LHCN-M2 (cell line): Measurements from ENCODE around the gene OVOL2. TPM values are rescaled to one million over a fixed set of nuclear protein-coding genes. Genes with fewer than 3 reads are reported as not detected.

Experiments used
- DNase-seq: peaks from one replicate; pipeline ENCODE4 v3.0.0-alpha.2; 2012; ENCODE audit warnings: low read depth
- total RNA-seq: library from RNA; depleted of rRNA; stranded (reverse); fragments of >200 nt; gene quantifications from 2 replicates; pipeline ENCODE4 v1.2.3, GENCODE V29; 2014

The OVOL2 gene
- total RNA-seq, 1 experiment from 2014 or later: not detected

GRCh38 chr20:18012901-18013300 is 44.8 kb downstream of the OVOL2 start:
- no peak for DNase-seq

DNA sequence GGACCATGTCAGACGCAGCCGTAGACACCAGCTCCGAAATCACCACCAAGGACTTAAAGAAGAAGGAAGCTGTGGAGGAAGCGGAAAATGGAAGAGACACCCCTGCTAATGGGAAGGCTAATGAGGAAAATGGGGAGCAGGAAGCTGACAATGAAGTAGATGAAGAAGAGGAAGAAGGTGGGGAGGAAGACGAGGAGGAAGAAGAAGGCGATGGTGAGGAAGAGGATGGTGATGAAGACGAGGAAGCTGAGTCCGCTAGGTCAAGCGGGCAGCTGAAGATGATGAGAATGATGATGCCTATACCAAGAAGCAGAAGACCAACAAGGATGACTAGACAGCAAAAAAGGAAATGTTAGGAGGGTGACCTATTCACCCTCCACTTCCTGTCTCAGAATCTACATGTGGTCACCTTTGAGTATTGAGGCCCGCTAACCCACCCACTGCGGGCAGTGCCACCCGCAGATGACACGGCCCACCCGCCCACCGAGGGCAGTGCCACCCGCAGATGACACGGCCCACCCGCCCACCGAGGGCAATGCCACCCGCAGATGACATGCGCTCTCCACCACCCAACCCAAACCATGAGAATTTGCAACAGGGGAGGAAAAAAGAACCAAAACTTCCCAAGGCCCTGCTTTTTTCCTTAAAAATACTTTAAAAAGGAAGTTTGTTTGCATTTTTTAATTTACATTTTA is 45.6 kb downstream of the OVOL2 start:
- no peak for DNase-seq

GRCh38 chr20:18011482-18011881 is 46.2 kb downstream of the OVOL2 start:
- no peak for DNase-seq

DNA sequence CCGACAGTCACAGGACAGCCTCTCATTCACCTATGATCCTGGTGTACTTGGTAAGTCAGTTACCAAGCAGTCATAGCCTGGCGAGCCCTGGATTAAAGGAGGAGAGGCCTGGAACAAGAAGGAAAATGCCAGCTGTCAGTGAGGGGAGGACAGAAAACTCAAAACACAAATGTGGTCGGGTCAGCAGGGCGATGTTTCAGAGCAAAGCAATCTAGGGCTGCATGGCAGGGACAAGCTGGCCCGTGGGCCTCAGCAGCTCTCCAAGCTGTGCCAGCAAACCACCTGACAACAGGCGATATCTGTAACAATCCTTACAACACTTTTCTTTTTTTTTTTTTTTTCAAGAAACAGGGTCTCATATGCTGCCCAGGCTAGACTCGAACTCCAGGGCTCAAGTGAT is 48.6 kb downstream of the OVOL2 start:
- DNase-seq: no peak

- DNase-seq: no peak
These were observed 50.0 kb downstream of the OVOL2 start for GRCh38 chr20:18007534-18008292.

DNA sequence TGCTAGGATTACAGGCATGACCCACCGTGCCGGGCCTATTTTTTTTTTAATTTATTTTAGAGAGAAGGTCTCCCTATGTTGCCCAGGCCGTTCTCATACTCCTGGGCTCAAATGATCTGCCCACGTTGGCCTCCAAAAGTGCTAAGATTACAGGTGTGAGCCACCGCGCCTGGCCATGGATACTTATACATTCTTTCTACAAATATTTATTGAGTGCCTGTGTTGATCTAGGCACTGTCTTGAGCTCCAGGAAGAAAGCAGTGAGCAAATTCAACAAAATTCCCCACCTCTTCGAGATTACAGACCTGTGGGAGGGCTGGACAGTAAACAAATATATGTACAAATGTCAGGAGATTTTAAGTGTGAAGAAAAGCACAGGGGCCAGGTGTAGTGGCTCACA is 51.0 kb downstream of the OVOL2 start:
- DNase-seq: no peak

DNA sequence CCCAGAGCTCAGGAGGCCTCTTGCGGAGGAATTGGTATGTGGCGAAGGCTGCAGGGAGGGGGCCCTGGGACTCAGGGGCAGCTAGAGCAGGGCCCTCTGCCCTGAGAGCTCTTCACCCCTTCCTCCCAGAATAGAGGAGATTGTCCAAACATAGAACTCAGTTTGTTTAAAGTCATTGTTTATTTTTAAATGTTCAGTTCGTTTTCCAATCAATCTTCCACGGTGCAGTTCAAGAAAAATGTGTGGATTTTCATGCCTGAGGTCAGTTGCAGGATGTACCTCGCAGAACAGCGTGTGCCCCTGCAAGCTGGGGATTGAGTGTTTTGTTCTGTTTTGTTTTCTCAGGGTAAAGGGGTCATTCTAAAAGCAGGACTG is 51.7 kb downstream of the OVOL2 start:
- DNase-seq: no peak

- DNase-seq: no peak
These were observed 52.3 kb downstream of the OVOL2 start for GRCh38 chr20:18005170-18005989.

- peak; percentile 65 for DNase-seq
These were observed 53.2 kb downstream of the OVOL2 start for GRCh38 chr20:18004384-18005031.

GRCh38 chr20:18003897-18004296 is 53.8 kb downstream of the OVOL2 start:
- DNase-seq: no peak

DNA sequence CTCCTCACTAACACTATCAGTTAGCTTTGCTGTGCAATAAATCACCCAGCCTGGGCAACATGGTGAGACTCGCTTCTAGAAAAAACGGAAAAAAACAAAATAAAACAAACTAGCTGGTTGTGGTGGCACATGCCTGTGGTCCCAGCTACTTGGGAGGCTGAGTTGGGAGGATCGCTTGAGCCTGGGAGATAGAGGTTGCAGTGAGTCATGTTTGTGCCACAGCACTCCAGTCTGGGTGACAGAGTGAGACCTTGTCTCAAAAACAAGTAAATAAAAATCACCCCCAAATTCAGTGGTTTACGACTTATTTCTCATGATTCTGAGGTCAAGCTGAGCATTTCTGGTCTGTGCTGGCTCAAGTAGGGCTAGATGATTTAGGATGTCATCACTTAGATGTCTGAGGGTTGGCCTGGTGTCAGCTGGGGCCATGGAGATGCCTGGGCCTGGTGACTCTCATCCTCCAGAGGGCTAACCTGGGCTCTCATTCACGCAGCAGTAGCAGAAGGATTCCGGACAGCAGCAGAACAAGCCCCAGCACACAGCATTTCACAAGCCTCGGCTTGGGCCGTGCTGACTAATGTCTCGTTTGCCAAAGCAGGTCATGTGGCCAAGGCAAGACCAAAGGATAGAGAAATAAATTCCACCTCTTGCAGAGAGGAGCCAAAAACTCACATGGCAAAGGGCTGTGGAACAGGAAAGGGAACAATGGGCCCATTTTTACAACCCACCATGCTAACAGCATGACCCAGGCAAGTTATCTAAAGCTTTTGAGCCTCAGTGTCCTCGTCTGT is 56.4 kb downstream of the OVOL2 start:
- DNase-seq: peak; percentile 79

DNA sequence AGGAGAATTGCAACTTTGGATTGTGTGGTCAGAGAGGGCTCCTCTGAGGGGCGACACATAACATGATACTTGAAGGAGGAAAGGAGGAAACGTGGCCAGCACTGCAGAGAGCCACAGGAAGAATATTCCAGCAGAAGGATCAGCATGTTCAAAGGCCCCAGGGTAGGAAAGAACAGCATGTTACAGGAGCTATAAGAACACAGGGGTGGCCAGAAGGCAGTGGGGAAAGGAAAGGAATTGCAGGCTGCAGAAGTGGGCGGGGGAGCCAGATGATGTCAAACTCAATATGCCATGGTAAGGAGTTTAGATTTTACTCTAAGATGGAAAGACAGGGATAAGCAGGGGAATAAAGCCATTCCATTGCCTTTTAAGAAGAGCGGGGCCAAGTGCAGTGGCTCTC is 58.1 kb downstream of the OVOL2 start:
- DNase-seq: no peak

DNA sequence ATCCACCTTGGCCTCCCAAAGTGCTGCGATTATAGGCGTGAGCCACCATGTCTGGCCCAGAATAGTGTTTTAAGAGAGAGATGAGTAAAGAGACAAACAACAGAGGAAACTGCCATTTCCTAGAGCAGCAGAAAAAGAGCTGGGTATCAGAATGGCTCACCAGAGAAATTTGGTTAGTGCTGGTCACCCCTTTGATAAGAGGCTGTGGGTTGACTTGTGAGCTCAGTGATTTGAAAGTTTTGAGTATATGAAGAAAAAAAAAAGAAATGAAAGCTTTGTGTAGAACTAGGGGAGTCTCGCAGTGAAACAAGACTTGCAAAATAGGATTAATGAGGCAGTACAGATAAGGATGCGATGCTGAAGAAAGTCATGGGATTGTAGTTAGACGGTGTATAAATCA is 59.3 kb downstream of the OVOL2 start:
- DNase-seq: no peak

- peak; percentile 59 for DNase-seq
These were observed 61.5 kb downstream of the OVOL2 start for GRCh38 chr20:17995967-17996819.

GRCh38 chr20:17993546-17993945 is 64.2 kb downstream of the OVOL2 start:
- no peak for DNase-seq

GRCh38 chr20:17992847-17993513 is 64.7 kb downstream of the OVOL2 start:
- no peak for DNase-seq

GRCh38 chr20:17992224-17992637 is 65.5 kb downstream of the OVOL2 start:
- DNase-seq: no peak

DNA sequence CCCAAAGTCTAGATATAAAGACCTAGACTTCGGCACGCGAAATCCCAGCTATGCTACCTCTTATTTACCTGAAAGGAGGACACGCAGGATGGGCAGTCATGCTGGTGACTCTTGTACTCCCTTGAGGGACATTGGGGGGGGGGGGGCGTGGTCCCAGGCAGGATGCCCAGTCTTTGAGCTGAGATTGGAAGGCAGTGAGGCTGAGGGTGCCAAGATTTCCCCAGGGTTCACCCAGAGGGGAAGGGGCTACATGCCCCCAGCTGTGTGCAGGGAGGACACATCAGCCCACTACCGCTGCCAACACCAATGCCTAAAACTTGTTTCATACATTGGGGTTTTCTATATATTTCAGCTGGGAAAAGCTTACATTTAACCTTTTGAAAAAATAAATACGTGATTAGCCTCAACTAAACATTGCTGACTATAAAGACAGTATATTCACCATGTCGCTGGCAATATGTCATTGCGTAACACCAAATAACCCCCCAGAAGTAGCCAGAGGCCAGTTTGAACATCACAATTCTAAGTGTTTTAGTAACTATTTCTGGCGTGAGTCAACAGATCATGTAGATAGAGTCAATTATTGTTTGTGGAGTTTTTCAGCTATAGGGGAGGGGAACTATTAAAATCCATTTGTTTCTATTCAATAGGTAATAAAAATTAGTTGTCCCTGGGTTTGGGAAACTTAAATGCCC is 67.3 kb downstream of the OVOL2 start:
- DNase-seq: no peak

GRCh38 chr20:17987988-17988387 is 69.7 kb downstream of the OVOL2 start:
- no peak for DNase-seq
